ENCODE measurements around the gene OR51T1. TPM values are rescaled to one million over a fixed set of nuclear protein-coding genes. Genes with fewer than 3 reads are reported as not detected.
A peak's percentile ranks its signal among the peaks of the same experiment; 100 is the strongest.

OR51T1 gene
- total RNA-seq, 1 donor from 2014 or later = not detected

GRCh38 chr11:4903484-4903883 lies 21.8 kb downstream of the OR51T1 start, which contains the start of gene OR51A7:
TSS of gene OR51A7 (plus strand) at chr11:4903783. CDS start at chr11:4907370, 3,587 bp downstream.
- intact Hi-C loops (cut with micrococcal nuclease) = no loop called here
- peak; percentile 28 for ATAC-seq (ENCODE audit: low read depth)
- no peak within 1 kb of the TSS for H3K4me3 Mint-ChIP-seq
- ChIA-PET CTCF (no interaction called here), POLR2A (no interaction called here)
- H3K9me3 Mint-ChIP-seq = no peaks in the 10 kb centered on the region
- H3K36me3 Mint-ChIP-seq (ENCODE audit: low read depth) = no peaks in the 10 kb centered on the region
- TF ChIP-seq, protein P1, sequence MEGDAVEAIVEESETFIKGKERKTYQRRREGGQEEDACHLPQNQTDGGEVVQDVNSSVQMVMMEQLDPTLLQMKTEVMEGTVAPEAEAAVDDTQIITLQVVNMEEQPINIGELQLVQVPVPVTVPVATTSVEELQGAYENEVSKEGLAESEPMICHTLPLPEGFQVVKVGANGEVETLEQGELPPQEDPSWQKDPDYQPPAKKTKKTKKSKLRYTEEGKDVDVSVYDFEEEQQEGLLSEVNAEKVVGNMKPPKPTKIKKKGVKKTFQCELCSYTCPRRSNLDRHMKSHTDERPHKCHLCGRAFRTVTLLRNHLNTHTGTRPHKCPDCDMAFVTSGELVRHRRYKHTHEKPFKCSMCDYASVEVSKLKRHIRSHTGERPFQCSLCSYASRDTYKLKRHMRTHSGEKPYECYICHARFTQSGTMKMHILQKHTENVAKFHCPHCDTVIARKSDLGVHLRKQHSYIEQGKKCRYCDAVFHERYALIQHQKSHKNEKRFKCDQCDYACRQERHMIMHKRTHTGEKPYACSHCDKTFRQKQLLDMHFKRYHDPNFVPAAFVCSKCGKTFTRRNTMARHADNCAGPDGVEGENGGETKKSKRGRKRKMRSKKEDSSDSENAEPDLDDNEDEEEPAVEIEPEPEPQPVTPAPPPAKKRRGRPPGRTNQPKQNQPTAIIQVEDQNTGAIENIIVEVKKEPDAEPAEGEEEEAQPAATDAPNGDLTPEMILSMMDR (IDR thresholded peaks at IDR 0.05) = no peak
- H3K27ac Mint-ChIP-seq = no peak within 1 kb of the TSS
- no peak for DNase-seq
- H3K4me1 Mint-ChIP-seq = peaks cover 7% of the 10 kb centered on the region
- H3K27me3 Mint-ChIP-seq = peaks cover 3% of the 10 kb centered on the region

- no peaks in the 10 kb centered on the region for H3K36me3 Mint-ChIP-seq (ENCODE audit: low read depth)
- POLR2A ChIA-PET = no interaction called here
- no peaks in the 10 kb centered on the region for H3K9me3 Mint-ChIP-seq
- no peaks in the 10 kb centered on the region for H3K27me3 Mint-ChIP-seq
- DNase-seq = no peak
- no peaks in the 10 kb centered on the region for H3K4me1 Mint-ChIP-seq
- TF ChIP-seq, protein P1 (IDR thresholded peaks at IDR 0.05) = no peak
- intact Hi-C loops (cut with micrococcal nuclease) = no loop called here
- H3K4me3 Mint-ChIP-seq = no peak overlapping the region
- CTCF ChIA-PET = no interaction called here
- H3K27ac Mint-ChIP-seq = no peak overlapping the region
- no peak for ATAC-seq (ENCODE audit: low read depth)
Observed at GRCh38 chr11:4916581-4916980, 34.9 kb downstream of the OR51T1 start.

DNA sequence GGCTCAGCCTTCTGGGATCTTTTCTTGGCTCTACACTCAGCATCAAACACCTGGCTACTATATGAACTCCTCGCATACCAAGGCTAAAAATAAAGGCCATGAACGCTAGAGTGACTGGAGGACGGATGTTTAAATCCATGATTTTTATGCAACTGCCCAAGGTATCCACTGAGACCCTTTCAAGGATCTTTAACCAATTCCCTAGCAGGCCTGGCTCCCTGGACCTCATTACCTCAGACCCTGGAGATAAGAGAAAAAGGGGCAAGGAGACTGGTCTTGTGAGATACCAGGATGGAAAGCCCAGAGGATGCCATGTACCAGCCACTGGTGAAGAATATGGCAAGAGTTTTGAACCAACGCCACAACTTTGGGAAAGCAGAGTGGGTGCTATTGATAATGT lies 37.5 kb downstream of the OR51T1 start, which contains the start of gene OR51G2:
TSS of gene OR51G2 (minus strand) at position 101 of the 400 bp plus-strand sequence. CDS start 3,687 bp downstream, outside the sequence.
- no peaks in the 10 kb centered on the region for H3K27me3 Mint-ChIP-seq
- CTCF ChIA-PET = no interaction called here
- H3K4me1 Mint-ChIP-seq = no peaks in the 10 kb centered on the region
- no peaks in the 10 kb centered on the region for H3K9me3 Mint-ChIP-seq
- no peak for ATAC-seq (ENCODE audit: low read depth)
- H3K27ac Mint-ChIP-seq = no peak within 1 kb of the TSS
- no peaks in the 10 kb centered on the region for H3K36me3 Mint-ChIP-seq (ENCODE audit: low read depth)
- POLR2A ChIA-PET = no interaction called here
- no peak for DNase-seq
- TF ChIP-seq, protein P1 (IDR thresholded peaks at IDR 0.05) = no peak
- no peak within 1 kb of the TSS for H3K4me3 Mint-ChIP-seq
- intact Hi-C loops (cut with micrococcal nuclease) = no loop called here

GRCh38 chr11:4921796-4922195 lies 40.1 kb downstream of the OR51T1 start:
- DNase-seq (no peak), ATAC-seq (ENCODE audit: low read depth) (no peak)
- CTCF ChIA-PET = no interaction called here
- H3K27ac Mint-ChIP-seq = no peak overlapping the region
- H3K4me3 Mint-ChIP-seq = no peak overlapping the region
- intact Hi-C loops (cut with micrococcal nuclease) = no loop called here
- no peaks in the 10 kb centered on the region for H3K27me3 Mint-ChIP-seq
- H3K36me3 Mint-ChIP-seq (ENCODE audit: low read depth) = no peaks in the 10 kb centered on the region
- POLR2A ChIA-PET = no interaction called here
- no peaks in the 10 kb centered on the region for H3K9me3 Mint-ChIP-seq
- H3K4me1 Mint-ChIP-seq = no peaks in the 10 kb centered on the region
- TF ChIP-seq, protein P1 (IDR thresholded peaks at IDR 0.05) = no peak

DNA sequence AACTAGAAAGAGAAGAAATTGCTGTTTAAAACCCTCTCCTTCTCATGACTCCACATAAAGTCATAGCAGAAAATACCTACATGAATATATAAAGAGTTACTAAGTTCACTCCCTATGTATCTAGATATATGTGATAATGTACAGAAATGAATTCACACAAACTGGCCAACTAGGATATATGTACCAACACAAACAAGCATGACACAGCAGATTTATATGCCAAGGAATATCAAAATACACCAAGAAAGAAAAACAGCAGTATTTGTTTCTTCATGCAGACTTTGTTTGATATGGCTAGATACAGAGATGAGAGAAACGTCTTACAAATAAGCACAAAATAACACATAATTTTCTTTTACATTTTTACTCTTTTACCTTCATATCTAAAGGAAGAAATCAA lies 40.6 kb downstream of the OR51T1 start:
- TF ChIP-seq, protein P1 (IDR thresholded peaks at IDR 0.05) = no peak
- ChIA-PET CTCF (no interaction called here), POLR2A (no interaction called here)
- no peak for DNase-seq
- Mint-ChIP-seq H3K4me3 (no peak overlapping the region), H3K9me3 (no peaks in the 10 kb centered on the region), H3K27me3 (no peaks in the 10 kb centered on the region), H3K4me1 (no peaks in the 10 kb centered on the region), H3K27ac (no peak overlapping the region), H3K36me3 (ENCODE audit: low read depth) (no peaks in the 10 kb centered on the region)
- intact Hi-C loops (cut with micrococcal nuclease) = no loop called here
- no peak for ATAC-seq (ENCODE audit: low read depth)

Data from activated B cell treated with CpG ODN at 0.5 μM for 24 hours (primary cell).